Spleen (tissue), 7 donors: ENCODE data around the gene SNX10.

ENCODE experiments used
- POLR2AphosphoS5 ChIP-seq, 3 donors: sonication (generic); formaldehyde crosslinking; IDR thresholded peaks; one replicate each; pipeline ENCODE4 v1.5.1; 2017; ENCODE audit warnings: antibody characterized with exemption in 3 of 3
- TF ChIP-seq, protein P1 (sequence below), 11 experiments: fragments of 200-600 bp in 7 of 11; fragments of 450-650 bp in 4 of 11; sonication (generic) in 4 of 11; IDR thresholded peaks in 8 of 11; conservative IDR thresholded peaks in 3 of 11; 1 replicate in 7 of 11; 2 replicates in 4 of 11; pipeline versions ENCODE4 v1.4.0 to v1.8.0; 2016 to 2021; ENCODE audit warnings: antibody characterized with exemption in 11 of 11, inconsistent platforms in 4 of 11, mild to moderate bottlenecking in 1 of 11
- donor health status: DM: no; HTN: no; CAD: no; lungs with moderate emphysema.
- donor health status: DM: no; HTN: no; CAD: no.
- donor health status: DM: no; HTN: no; CAD: no.

DNA sequence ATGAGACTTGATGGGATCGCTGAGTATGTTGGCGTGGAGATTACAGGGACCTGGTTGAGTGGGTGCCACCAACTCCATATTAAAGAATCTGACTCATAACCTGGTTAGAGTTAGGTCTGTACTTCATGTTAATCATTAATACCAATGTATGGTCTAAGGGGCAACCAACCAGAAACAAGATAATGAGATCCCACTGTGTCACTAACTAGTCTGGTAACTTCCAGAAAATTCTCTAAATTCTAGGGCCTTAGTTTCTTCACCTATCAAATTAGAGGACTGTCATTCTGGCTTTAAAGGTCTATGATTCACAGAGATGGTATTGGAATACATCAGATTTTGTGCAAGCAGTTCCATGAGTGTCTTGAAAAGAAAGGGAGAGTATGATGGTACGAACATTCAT, 102.2 kb downstream of the SNX10 start:
- TF ChIP-seq, protein P1, sequence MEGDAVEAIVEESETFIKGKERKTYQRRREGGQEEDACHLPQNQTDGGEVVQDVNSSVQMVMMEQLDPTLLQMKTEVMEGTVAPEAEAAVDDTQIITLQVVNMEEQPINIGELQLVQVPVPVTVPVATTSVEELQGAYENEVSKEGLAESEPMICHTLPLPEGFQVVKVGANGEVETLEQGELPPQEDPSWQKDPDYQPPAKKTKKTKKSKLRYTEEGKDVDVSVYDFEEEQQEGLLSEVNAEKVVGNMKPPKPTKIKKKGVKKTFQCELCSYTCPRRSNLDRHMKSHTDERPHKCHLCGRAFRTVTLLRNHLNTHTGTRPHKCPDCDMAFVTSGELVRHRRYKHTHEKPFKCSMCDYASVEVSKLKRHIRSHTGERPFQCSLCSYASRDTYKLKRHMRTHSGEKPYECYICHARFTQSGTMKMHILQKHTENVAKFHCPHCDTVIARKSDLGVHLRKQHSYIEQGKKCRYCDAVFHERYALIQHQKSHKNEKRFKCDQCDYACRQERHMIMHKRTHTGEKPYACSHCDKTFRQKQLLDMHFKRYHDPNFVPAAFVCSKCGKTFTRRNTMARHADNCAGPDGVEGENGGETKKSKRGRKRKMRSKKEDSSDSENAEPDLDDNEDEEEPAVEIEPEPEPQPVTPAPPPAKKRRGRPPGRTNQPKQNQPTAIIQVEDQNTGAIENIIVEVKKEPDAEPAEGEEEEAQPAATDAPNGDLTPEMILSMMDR (IDR thresholded peaks at IDR 0.05 in 8 of 11, conservative IDR thresholded peaks at IDR 0.05 in 3 of 11) = no peak
- TF ChIP-seq POLR2AphosphoS5 (IDR thresholded peaks at IDR 0.05) = no peak
